GM12874 (cell line): ENCODE results near the gene MON1B.

Experiments used
- CTCF ChIP-seq: IDR thresholded peaks from 2 replicates; pipeline ENCODE4 v1.5.1; 2011; ENCODE audit warnings: low read depth, mild to moderate bottlenecking, control low read depth, low read length, moderate library complexity; ENCODE audit not compliant: insufficient read depth

The MON1B gene

GRCh38 chr16:77207030-77207429, 16.0 kb downstream of the MON1B start:
- TF ChIP-seq CTCF, result no peak

- TF ChIP-seq CTCF, result no peak
Observed at GRCh38 chr16:77208382-77208781, 17.4 kb downstream of the MON1B start.

GRCh38 chr16:77211880-77212740, 21.1 kb downstream of the MON1B start:
- TF ChIP-seq CTCF, result no peak

GRCh38 chr16:77212741-77213541, 22.0 kb downstream of the MON1B start:
- no peak for TF ChIP-seq CTCF

GRCh38 chr16:77213542-77214106, 22.6 kb downstream of the MON1B start:
- TF ChIP-seq CTCF, result no peak

- no peak for TF ChIP-seq CTCF
Observed at GRCh38 chr16:77214411-77215138, 23.6 kb downstream of the MON1B start.
